Activated naive CD8-positive, alpha-beta T cell treated with anti-CD3 and anti-CD28 coated beads, Interleukin-2, amount 50 U/mL, for 24 hours (primary cell): ENCODE measurements around the gene ZNF273.
A peak's percentile ranks its signal among the peaks of the same experiment; 100 is the strongest.
"Not testable (repeated sequence)": the region's sequence is repeated elsewhere in the genome, so short reads cannot be mapped to it uniquely, and the experiment has no call there.

ENCODE experiments used
- ATAC-seq: fragments of 150-1000 bp; cut with Tn5 transposase; one replicate; pipeline ENCODE4 v1.10.0; 2021
- DNase-seq: peaks from one replicate; pipeline ENCODE4 v3.0.0; 2021
- H3K27ac Mint-ChIP-seq: one replicate; pipeline ENCODE4 v1.8.0; 2021; ENCODE audit warnings: mild to moderate bottlenecking, mixed read lengths
- H3K27me3 Mint-ChIP-seq: one replicate; pipeline ENCODE4 v1.8.0; 2021; ENCODE audit warnings: mixed read lengths
- H3K36me3 Mint-ChIP-seq: one replicate; pipeline ENCODE4 v1.8.0; 2021; ENCODE audit warnings: low read depth, mixed read lengths
- H3K4me1 Mint-ChIP-seq: one replicate; pipeline ENCODE4 v1.8.0; 2021; ENCODE audit warnings: mixed read lengths
- H3K4me3 Mint-ChIP-seq: one replicate; pipeline ENCODE4 v1.8.0; 2021; ENCODE audit warnings: mild to moderate bottlenecking, moderate library complexity, mixed read lengths
- H3K9me3 Mint-ChIP-seq: one replicate; pipeline ENCODE4 v1.8.0; 2021; ENCODE audit warnings: mixed read lengths

Gene ZNF273

DNA sequence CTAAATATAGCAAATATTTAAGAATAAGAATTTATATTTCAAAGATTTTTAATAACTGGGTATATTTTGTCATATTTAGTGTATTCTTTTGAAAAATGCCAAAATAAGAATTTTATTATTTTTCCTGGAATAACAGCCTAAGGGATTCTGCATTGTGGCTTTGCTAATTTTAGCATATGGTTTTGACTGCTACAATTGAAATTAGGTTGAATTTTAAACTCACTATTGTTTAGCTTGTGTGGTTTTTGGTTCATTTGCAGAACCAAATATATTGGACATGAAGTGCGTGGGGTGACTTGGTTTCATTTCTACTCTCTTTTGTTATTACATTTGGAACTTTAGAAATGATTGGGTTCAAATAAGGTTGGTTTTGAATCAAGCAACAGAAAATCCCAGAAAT, 35.5 kb downstream of the ZNF273 start:
- no peak for DNase-seq
- Mint-ChIP-seq H3K4me3 (no peak overlapping the region), H3K27me3 (no peaks in the 10 kb centered on the region), H3K4me1 (no peaks in the 10 kb centered on the region), H3K36me3 (peaks cover 7% of the 10 kb centered on the region), H3K9me3 (peaks cover 18% of the 10 kb centered on the region), H3K27ac (no peak overlapping the region)
- no peak for ATAC-seq

DNA sequence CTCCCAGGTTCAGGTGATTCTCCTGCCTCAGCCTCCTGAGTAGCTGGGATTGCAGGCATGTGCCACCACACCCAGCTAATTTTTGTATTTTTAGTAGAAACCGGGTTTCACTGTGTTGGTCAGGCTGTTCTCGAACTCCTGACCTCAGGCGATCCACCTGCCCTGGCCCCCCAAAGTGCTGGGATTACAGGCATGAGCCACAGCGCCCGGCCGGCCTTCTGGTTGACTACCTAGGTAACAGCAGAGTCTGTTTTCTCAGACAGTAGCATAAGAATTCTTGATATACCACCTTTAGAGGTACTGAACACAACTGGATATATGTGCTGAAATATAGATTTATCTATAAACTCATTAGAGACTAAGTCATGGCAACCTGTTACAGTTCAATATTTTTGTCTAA, 36.9 kb downstream of the ZNF273 start:
- H3K27me3 Mint-ChIP-seq, H3K27ac Mint-ChIP-seq, DNase-seq, H3K36me3 Mint-ChIP-seq, ATAC-seq, H3K4me3 Mint-ChIP-seq, H3K4me1 Mint-ChIP-seq: not testable (repeated sequence)
- peaks cover 18% of the 10 kb centered on the region for H3K9me3 Mint-ChIP-seq

DNA sequence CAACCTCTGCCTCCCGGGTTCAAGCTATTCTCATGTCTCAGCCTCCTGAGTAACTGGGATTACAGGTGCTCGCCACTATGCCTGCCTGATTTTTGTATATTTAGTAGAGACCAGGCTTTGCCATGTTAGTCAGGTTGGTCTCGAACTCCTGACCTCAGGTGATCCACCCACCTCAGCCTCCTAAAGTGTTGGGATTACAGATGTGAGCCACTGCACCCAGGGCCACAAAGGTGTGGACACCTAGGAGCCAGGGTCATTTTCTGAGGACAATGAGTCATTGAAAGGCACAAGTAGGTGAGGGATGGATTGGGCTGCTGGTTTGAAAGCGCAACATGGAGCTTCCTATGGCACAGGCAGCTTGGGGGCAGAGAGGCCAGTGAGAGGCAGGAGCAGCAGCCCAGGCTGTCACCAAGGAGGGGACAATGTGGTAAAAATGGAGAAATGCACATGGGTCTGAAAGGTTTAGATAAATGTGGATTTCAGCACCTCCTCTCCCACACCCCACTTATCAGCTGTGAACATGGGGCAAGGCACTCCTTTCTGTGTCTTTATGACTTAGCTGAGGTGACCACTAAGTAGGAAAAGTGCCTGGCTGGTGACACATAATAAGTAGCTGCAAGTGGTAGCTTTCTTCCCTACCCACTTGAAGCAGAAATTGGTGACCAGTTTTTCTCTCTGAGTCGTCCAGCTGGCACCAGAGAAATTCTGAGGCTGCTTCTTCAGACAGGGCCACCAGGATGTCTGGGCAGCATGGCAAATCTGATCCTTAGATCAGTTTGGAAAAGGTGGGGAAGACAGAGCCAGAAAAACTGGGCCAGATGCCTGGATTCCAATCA, 41.8 kb downstream of the ZNF273 start:
- H3K4me1 Mint-ChIP-seq, ATAC-seq, H3K27ac Mint-ChIP-seq, H3K9me3 Mint-ChIP-seq, H3K36me3 Mint-ChIP-seq, H3K4me3 Mint-ChIP-seq, DNase-seq: not testable (repeated sequence)
- peaks cover 28% of the 10 kb centered on the region for H3K27me3 Mint-ChIP-seq

DNA sequence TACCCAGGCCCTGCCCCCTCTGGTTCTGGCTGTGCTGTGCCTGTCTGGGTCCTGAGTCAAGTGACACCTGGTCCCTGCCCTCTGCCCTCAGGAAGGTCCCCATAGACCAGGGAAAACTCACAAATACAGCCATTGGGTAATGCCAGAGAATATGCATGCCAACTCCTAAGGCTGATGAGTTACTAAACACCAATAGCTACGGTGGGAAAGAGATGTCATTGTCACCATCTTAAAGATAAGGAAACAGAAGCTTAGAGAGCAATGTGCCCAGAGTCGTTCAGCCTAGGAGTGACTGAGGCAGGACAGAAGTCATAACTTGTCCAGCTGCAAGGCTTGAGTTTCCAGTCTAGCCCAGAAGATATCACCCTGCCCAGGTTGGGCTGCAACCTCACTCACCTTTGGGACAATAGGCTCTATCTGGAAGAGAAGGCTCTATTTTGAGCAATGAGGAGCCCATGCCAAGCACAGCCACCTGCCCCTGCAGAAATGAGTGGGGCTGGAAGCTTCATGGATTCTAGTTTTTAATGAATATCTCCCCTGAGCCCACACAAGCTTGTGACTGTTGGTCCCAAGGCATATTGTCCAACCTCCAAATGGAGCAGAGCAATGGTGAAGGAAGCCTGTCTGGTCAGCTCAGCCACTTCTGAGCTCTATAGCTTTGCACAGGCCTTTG, 42.6 kb downstream of the ZNF273 start:
- Mint-ChIP-seq H3K27me3 (peaks cover 34% of the 10 kb centered on the region), H3K9me3 (no peaks in the 10 kb centered on the region), H3K4me3 (no peak overlapping the region), H3K27ac (no peak overlapping the region), H3K36me3 (no peaks in the 10 kb centered on the region), H3K4me1 (peaks cover 3% of the 10 kb centered on the region)
- ATAC-seq (no peak), DNase-seq (no peak)

DNA sequence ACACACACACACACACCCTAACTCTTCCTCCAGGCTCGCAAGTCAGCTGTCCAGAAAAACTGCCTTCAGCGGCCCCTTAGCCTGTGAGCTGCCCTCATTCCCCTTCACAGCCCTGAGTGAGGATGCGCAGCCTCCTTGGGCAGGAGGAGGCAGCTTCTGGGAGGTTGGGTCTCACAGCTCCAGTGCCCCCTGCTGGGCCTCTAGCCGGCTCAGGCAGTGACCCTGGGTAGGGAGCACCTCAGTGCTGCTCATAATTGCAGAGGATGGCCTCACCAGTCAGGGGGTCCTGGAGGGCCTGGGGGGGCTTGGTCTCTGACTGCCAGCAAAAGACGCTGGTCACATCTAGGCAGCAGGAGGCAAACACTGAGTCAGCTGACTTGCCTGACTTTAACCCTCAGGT, 43.7 kb downstream of the ZNF273 start:
- Mint-ChIP-seq H3K9me3 (no peaks in the 10 kb centered on the region), H3K36me3 (no peaks in the 10 kb centered on the region), H3K4me3 (no peak overlapping the region), H3K4me1 (peaks cover 3% of the 10 kb centered on the region), H3K27ac (no peak overlapping the region), H3K27me3 (peaks cover 41% of the 10 kb centered on the region)
- peak; percentile 60 for ATAC-seq
- DNase-seq, result peak; percentile 34

DNA sequence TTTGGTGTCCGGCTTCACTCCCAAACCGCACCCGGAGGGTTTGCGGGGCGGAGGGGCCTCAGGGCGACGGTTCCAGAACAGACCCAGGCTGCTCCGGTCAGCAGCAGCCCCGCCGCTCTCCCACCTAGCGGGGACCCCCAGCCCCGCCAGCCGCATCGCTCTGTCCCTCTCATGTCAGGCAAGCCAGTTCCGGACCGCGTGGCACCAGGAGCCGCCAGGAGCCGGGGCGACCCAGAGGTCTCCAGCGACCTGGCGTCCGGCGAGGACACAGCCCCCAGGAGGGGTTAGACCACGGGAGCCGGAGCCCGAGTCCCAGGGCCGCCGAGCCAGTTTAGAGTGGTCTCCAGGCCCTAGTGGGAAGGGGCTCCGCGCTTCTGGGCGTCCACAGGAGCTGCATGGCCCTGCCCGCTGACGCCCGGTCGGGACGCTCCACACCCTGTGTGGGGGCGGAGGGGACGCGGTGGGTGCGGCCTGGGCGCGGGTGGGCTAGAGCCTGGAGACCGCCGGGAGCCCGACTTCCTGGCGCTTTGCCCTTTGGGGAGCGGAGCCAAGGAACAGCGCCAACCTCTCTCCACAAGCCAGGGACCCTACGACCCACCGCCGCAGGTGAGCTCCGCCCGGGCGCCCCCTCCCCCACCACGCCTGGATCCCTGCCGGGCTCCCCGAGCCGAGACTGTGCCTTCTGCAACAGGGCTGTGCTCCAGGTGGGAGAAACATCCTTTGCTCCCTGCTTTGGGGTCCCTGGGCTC, 44.4 kb downstream of the ZNF273 start:
- Mint-ChIP-seq H3K36me3 (no peaks in the 10 kb centered on the region), H3K4me3 (no peak overlapping the region), H3K9me3 (no peaks in the 10 kb centered on the region), H3K27ac (no peak overlapping the region), H3K4me1 (peaks cover 3% of the 10 kb centered on the region), H3K27me3 (peaks cover 42% of the 10 kb centered on the region)
- DNase-seq (no peak), ATAC-seq (peak; percentile 41)

DNA sequence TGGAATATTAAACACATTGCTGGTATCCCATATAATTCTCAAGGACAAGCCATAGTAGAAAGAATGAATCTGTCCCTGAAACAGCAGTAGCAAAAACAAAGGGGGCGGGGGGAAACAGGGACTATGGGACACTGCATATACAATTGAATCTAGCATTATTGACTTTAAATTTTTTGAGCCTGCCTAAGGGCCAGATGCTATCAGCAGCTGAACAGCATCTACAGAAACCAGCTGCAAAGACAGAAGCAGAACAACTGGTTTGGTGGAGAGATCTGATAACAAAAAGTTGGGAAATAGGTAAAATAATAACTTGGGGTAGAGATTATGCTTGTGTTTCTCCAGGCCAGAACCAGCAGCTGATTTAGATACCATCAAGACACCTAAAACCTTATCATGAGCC, 45.7 kb downstream of the ZNF273 start:
- H3K9me3 Mint-ChIP-seq, H3K4me3 Mint-ChIP-seq, H3K36me3 Mint-ChIP-seq, ATAC-seq, H3K4me1 Mint-ChIP-seq, H3K27ac Mint-ChIP-seq, DNase-seq: not testable (repeated sequence)
- peaks cover 44% of the 10 kb centered on the region for H3K27me3 Mint-ChIP-seq

DNA sequence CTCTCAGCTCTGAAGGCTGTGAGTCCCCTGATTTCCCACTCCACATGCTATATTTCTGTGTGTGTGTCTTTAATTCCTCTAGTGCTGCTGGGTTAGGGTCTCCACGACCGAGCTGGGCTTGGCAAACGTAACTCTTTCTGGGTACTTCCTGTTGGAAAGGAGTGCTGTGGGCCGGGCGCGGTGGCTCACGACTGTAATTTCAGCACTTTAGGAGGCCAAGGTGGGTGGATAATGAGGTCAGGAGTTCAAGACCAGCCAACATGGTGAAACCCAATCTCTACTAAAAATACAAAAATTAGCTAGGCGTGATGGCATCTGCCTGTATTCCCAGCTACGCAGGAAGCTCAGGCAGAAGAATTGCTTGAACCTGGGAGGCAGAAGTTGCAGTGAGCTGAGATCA, 47.6 kb downstream of the ZNF273 start:
- not testable (repeated sequence) for ATAC-seq, H3K4me3 Mint-ChIP-seq, H3K27ac Mint-ChIP-seq, H3K9me3 Mint-ChIP-seq, H3K36me3 Mint-ChIP-seq, H3K4me1 Mint-ChIP-seq
- peaks cover 43% of the 10 kb centered on the region for H3K27me3 Mint-ChIP-seq
- peak; percentile 6 for DNase-seq

DNA sequence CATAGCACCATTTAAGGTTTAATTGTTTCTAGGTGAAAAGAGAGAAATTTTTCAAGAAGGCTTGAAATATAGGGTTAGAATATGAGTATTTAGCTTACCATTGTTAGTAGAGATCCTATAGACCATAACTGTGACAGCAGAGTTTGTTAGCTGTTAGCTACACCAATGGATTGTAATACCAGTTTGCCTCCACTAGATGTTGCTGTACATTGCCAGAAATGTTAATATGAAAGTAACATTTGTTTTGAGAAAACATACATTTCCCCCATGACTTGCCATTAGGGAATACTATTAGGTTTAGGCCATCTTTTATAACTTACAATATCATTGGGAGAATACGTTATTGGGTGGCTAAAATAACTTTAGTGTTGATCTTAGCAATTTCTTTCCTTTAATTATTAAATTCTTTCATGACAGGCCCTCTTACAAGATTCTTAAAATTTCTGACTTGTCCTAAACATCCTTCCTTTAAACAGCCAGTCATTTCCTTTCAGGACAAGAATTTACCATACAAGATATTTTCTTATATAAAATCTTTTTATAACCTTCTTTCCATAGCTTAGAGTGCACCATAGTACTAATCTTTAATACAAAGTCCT, 48.3 kb downstream of the ZNF273 start:
- DNase-seq (no peak), ATAC-seq (no peak)
- peaks cover 3% of the 10 kb centered on the region for H3K4me1 Mint-ChIP-seq
- peaks cover 38% of the 10 kb centered on the region for H3K27me3 Mint-ChIP-seq
- no peak overlapping the region for H3K4me3 Mint-ChIP-seq
- no peak overlapping the region for H3K27ac Mint-ChIP-seq
- H3K36me3 Mint-ChIP-seq, result no peaks in the 10 kb centered on the region
- no peaks in the 10 kb centered on the region for H3K9me3 Mint-ChIP-seq

DNA sequence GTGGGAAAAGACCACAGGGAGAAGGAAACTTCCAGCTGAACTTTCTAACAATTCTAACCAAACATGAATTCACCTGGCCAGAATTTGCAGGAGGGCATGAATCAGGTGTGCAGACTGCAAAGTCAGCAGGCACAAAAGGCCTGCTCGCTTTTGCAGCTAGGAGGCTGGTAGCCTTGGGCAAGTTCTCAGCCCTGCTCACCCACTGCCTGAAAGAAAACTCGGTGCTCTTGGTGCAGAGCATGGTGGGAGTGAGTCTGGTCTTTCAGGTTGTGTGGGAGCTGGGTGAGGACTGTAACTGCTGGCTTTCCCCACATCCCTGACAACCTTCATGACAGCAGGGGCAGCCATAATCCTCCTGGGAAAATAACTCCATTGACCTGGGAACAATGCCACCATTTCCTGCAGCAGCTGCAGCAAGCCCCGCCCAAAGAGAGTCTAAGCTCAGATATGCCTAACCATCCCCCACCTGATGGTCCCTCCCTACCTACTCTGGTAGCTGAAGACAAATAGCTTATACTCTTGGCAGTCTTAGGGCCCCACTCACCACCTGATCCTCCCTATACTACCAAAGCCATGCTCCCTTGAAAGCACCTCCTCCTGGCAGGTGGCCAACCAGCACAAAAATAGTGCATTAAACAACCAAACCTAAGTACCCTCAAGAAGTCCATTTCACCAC, 56.1 kb downstream of the ZNF273 start:
- H3K4me1 Mint-ChIP-seq, result no peaks in the 10 kb centered on the region
- peaks cover 8% of the 10 kb centered on the region for H3K27me3 Mint-ChIP-seq
- DNase-seq (no peak), ATAC-seq (no peak)
- no peak overlapping the region for H3K4me3 Mint-ChIP-seq
- peaks cover 15% of the 10 kb centered on the region for H3K9me3 Mint-ChIP-seq
- H3K36me3 Mint-ChIP-seq, result no peaks in the 10 kb centered on the region
- H3K27ac Mint-ChIP-seq, result no peak overlapping the region

DNA sequence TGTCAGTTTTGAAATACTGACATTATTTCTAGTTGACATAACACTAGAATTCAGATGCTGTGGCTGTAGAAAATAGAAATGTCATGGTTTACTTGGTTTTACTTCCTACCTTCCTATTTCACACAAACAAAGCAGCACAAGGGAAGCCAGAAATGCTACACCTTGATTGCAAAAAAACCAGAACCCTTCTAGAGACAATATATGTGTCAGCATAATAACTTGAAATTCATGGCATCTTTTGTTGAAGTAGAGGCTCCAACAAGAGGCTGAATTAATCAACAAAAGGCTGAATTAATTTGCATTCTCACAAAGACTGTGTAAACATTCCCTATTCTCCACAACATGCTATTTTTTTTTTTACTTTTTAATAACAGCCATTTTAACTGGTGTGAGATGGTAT, 62.5 kb downstream of the ZNF273 start:
- peaks cover 40% of the 10 kb centered on the region for H3K9me3 Mint-ChIP-seq
- no peak overlapping the region for H3K4me3 Mint-ChIP-seq
- H3K36me3 Mint-ChIP-seq, result peaks cover 7% of the 10 kb centered on the region
- no peak for ATAC-seq
- no peaks in the 10 kb centered on the region for H3K4me1 Mint-ChIP-seq
- no peaks in the 10 kb centered on the region for H3K27me3 Mint-ChIP-seq
- DNase-seq, result no peak
- no peak overlapping the region for H3K27ac Mint-ChIP-seq

DNA sequence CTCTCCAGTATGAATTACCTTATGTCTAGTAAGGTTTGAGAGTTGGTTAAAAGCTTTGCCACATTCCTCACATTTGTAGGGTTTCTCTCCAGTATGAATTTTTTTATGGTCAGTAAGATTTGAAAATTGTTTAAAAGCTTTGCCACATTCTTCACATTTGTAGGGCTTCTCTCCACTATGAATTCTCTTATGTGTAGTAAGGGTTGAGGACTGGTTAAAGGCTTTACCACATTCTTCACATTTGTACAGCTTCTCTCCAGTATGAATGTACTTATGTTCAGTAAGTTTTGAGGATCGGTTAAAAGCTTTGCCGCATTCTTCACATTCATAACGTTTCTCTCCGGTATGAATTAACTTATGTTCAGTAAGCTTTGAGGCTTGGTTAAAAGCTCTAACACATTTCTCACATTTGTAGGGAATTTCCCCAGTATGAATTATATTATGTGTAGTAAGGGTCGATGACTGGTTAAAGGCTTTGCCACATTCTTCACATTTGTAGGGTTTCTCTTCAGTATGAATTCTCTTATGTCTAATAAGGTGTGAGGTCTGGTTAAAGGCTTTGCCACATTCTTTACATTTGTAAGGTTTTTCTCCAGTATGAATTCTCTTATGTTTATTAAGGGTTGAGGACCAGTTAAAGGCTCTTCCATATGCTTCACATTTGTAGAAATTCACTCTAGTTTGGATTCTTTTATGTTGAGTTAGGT, 75.6 kb downstream of the ZNF273 start:
- DNase-seq, result no peak
- no peak for ATAC-seq
- Mint-ChIP-seq H3K27me3 (no peaks in the 10 kb centered on the region), H3K9me3 (peaks cover 70% of the 10 kb centered on the region), H3K4me3 (no peak overlapping the region), H3K4me1 (no peaks in the 10 kb centered on the region), H3K36me3 (peaks cover 58% of the 10 kb centered on the region), H3K27ac (no peak overlapping the region)
